Loucy (cell line): Measurements from ENCODE around the gene VWA3A.

ENCODE experiments used
- H2AFZ ChIP-seq: fragments of 200-600 bp; sonication (generic); 2 replicates; pipeline ENCODE4 v1.6.0; 2016; ENCODE audit warnings: antibody characterized with exemption, mild to moderate bottlenecking, low read length, moderate library complexity
- H3F3A ChIP-seq: fragments of 200-600 bp; 2 replicates; pipeline ENCODE4 v1.6.0; 2016; ENCODE audit warnings: antibody characterized with exemption, low read depth, mild to moderate bottlenecking
- H3K27me3 ChIP-seq: fragments of 200-600 bp; sonication (generic); 2 replicates; pipeline ENCODE4 v1.6.1; 2014; ENCODE audit warnings: low read length, mild to moderate bottlenecking; ENCODE audit not compliant: insufficient read depth, poor library complexity, severe bottlenecking
- H3K36me3 ChIP-seq: fragments of 200-600 bp; sonication (generic); 2 replicates; pipeline ENCODE4 v1.6.1; 2016; ENCODE audit warnings: low read length; ENCODE audit not compliant: insufficient read depth
- H3K4me1 ChIP-seq: fragments of 200-600 bp; sonication (generic); 2 replicates; pipeline ENCODE4 v1.5.1; 2014; ENCODE audit warnings: low read length, mild to moderate bottlenecking; ENCODE audit not compliant: insufficient read depth, poor library complexity, severe bottlenecking
- H3K4me2 ChIP-seq: fragments of 200-600 bp; sonication (generic); 2 replicates; pipeline ENCODE4 v1.6.0; 2014; ENCODE audit warnings: antibody characterized with exemption, low read length, low read depth, mild to moderate bottlenecking; ENCODE audit not compliant: poor library complexity, severe bottlenecking
- H3K4me3 ChIP-seq: fragments of 200-600 bp; sonication (generic); 2 replicates; pipeline ENCODE4 v1.5.1; 2014; ENCODE audit warnings: low read length, mild to moderate bottlenecking, mixed read lengths; ENCODE audit not compliant: poor library complexity, severe bottlenecking
- H3K79me2 ChIP-seq: fragments of 200-600 bp; sonication (generic); 2 replicates; pipeline ENCODE4 v1.6.1; 2014; ENCODE audit warnings: low read length; ENCODE audit not compliant: insufficient read depth
- H3K9ac ChIP-seq: fragments of 200-600 bp; sonication (generic); 2 replicates; pipeline ENCODE4 v1.6.0; 2014; ENCODE audit warnings: mild to moderate bottlenecking, low read depth, low read length, moderate library complexity; ENCODE audit not compliant: poor library complexity, severe bottlenecking
- H3K9me2 ChIP-seq: fragments of 200-600 bp; sonication (generic); replicated peaks from 2 replicates; pipeline ENCODE4 v1.6.1; 2016; ENCODE audit warnings: low read depth, low read length, mixed read lengths
- H3K9me3 ChIP-seq: fragments of 200-600 bp; sonication (generic); 2 replicates; pipeline ENCODE4 v1.6.1; 2014; ENCODE audit warnings: mild to moderate bottlenecking, antibody characterized with exemption, low read length, low read depth; ENCODE audit not compliant: insufficient read depth
- H4K20me1 ChIP-seq: fragments of 200-600 bp; sonication (generic); 2 replicates; pipeline ENCODE4 v1.6.0; 2014; ENCODE audit warnings: antibody characterized with exemption, low read length, mild to moderate bottlenecking; ENCODE audit not compliant: insufficient read depth, poor library complexity, severe bottlenecking
- CTCF ChIP-seq: fragments of 200-600 bp; sonication (generic); conservative IDR thresholded peaks from 2 replicates; pipeline ENCODE4 v1.5.1; 2014; ENCODE audit warnings: mild to moderate bottlenecking, antibody characterized with exemption, low read length
- EZH2phosphoT487 ChIP-seq: fragments of 200-600 bp; IDR thresholded peaks from 2 replicates; pipeline ENCODE4 v1.6.1; 2018; ENCODE audit warnings: antibody characterized with exemption, mild to moderate bottlenecking, moderate library complexity, borderline replicate concordance

VWA3A gene

GRCh38 chr16:22183335-22183734 is 91.0 kb downstream of the VWA3A start:
- Histone ChIP-seq H3K9me3 (no peaks in the 10 kb centered on the region), H2AFZ (no peak overlapping the region), H3K36me3 (no peaks in the 10 kb centered on the region), H3K4me1 (peaks cover 4% of the 10 kb centered on the region), H3K4me3 (no peak overlapping the region), H3K9ac (no peak overlapping the region), H3K4me2 (no peak overlapping the region), H3K79me2 (no peaks in the 10 kb centered on the region), H3K9me2 (no peaks in the 10 kb centered on the region), H4K20me1 (no peaks in the 10 kb centered on the region), H3K27me3 (no peaks in the 10 kb centered on the region), H3F3A (no peaks in the 10 kb centered on the region)
- TF ChIP-seq EZH2phosphoT487 (no peak), CTCF (no peak)

DNA sequence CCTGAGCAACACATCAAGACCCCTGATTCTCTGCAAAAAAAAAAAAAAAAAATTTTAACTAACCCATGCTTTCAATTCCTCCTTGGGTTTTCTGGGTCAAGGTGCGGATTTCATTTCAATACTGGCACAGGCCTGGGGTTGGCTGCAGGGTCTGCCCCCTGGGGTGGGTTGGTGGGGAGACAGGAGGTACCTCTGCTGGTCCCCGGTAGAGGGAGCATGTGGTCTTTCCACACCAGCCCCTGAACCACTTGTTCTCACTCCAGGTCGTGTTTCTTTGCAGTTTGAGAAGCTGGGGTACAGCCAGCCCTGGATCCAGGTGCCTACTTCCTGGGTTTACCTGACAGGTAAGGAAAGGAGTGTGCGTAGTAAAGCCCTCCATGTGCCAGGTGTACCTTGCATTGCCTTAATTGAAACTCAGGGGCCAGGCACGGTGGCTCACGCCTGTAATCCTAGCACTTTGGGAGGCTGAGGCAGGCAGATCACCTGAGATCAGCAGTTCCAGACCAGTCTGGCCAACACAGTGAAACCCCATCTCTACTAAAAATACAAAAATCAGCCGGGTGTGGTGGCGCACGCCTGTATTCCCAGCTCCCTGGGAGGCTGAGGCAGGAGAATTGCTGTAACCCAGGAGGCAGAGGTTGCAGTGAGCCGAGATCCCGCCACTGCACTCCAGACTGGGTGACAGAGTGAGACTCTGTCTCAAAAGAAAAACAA is 91.7 kb downstream of the VWA3A start:
- H3F3A ChIP-seq, result no peaks in the 10 kb centered on the region
- no peaks in the 10 kb centered on the region for H3K9me3 ChIP-seq
- no peaks in the 10 kb centered on the region for H3K27me3 ChIP-seq
- no peak overlapping the region for H2AFZ ChIP-seq
- no peak overlapping the region for H3K4me3 ChIP-seq
- no peaks in the 10 kb centered on the region for H3K36me3 ChIP-seq
- H3K4me1 ChIP-seq, result peaks cover 11% of the 10 kb centered on the region
- no peak overlapping the region for H3K9ac ChIP-seq
- no peaks in the 10 kb centered on the region for H3K79me2 ChIP-seq
- TF ChIP-seq CTCF (peak; percentile 27; the same call in 1 of the 2 replicates), EZH2phosphoT487 (no peak)
- no peaks in the 10 kb centered on the region for H3K9me2 ChIP-seq
- no peak overlapping the region for H3K4me2 ChIP-seq
- no peaks in the 10 kb centered on the region for H4K20me1 ChIP-seq

DNA sequence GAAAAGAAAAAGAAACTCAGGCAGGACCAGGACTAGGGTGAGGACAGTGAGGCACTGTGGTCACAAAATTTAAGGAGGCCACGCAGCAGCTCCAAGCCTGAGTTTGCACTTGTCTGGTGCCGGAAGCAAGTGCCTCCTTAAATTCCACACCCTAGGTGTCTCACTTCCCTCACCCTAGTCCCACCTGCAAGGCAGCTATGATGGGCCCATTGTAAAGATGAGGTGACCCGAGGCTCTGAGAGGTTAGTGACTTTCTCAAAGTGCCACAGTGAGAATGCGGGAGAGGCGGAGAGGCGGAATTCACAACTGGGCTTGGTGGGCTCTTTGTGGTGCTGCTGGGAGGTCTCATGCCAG is 92.3 kb downstream of the VWA3A start:
- TF ChIP-seq EZH2phosphoT487, result no peak
- TF ChIP-seq CTCF, result no peak
- Histone ChIP-seq H3K4me2 (no peak overlapping the region), H3K9me2 (no peaks in the 10 kb centered on the region), H3K9ac (no peak overlapping the region), H3K36me3 (no peaks in the 10 kb centered on the region), H4K20me1 (no peaks in the 10 kb centered on the region), H3K9me3 (no peaks in the 10 kb centered on the region), H3F3A (no peaks in the 10 kb centered on the region), H3K27me3 (no peaks in the 10 kb centered on the region), H3K79me2 (no peaks in the 10 kb centered on the region), H3K4me3 (no peak overlapping the region), H3K4me1 (peaks cover 16% of the 10 kb centered on the region), H2AFZ (no peak overlapping the region)
